DMS53 treated with DMSO at 0.1 percent for 48 hours (cell line): Measurements from ENCODE around the gene DRICH1.
"Not testable (repeated sequence)": the region's sequence is repeated elsewhere in the genome, so short reads cannot be mapped to it uniquely, and the experiment has no call there.

Experiments used
- DNase-seq: peaks from one replicate; lab custom pipeline; 2025; ENCODE audit not compliant: unreplicated experiment; lab: John Stamatoyannopoulos, UW

DRICH1 gene

GRCh38 chr22:23603266-23603665, 28.9 kb downstream of the DRICH1 start:
- DNase-seq = no peak

- no peak for DNase-seq
Measured at GRCh38 chr22:23598805-23599518, 33.2 kb downstream of the DRICH1 start.

- not testable (repeated sequence) for DNase-seq
Measured at GRCh38 chr22:23597576-23598268, 34.4 kb downstream of the DRICH1 start.

- DNase-seq = not testable (repeated sequence)
Measured at GRCh38 chr22:23595904-23596303, 36.2 kb downstream of the DRICH1 start.

GRCh38 chr22:23591846-23592245, 40.3 kb downstream of the DRICH1 start:
- DNase-seq = no peak

- no peak for DNase-seq
Measured at GRCh38 chr22:23591201-23591791, 40.8 kb downstream of the DRICH1 start.

- no peak for DNase-seq
Measured at GRCh38 chr22:23583836-23584235, 48.3 kb downstream of the DRICH1 start.

GRCh38 chr22:23583153-23583552, 49.0 kb downstream of the DRICH1 start:
- no peak for DNase-seq

- no peak for DNase-seq
Measured at GRCh38 chr22:23581260-23581650, 50.9 kb downstream of the DRICH1 start.

GRCh38 chr22:23580576-23581259, 51.4 kb downstream of the DRICH1 start:
- no peak for DNase-seq

GRCh38 chr22:23579870-23580575, 52.1 kb downstream of the DRICH1 start, which contains the start of gene IGLL1:
IGLL1 (minus strand) TSS chr22:23580290; CDS start chr22:23580190, 100 bp downstream.
- DNase-seq = no peak

GRCh38 chr22:23579280-23579679, 52.8 kb downstream of the DRICH1 start:
- DNase-seq = no peak

GRCh38 chr22:23578306-23578705, 53.8 kb downstream of the DRICH1 start:
- no peak for DNase-seq

- no peak for DNase-seq
Measured at GRCh38 chr22:23576681-23577080, 55.4 kb downstream of the DRICH1 start.

- no peak for DNase-seq
Measured at GRCh38 chr22:23575601-23576000, 56.5 kb downstream of the DRICH1 start.

GRCh38 chr22:23574877-23575276, 57.2 kb downstream of the DRICH1 start:
- no peak for DNase-seq

- DNase-seq = no peak
Measured at GRCh38 chr22:23574371-23574811, 57.7 kb downstream of the DRICH1 start.

- DNase-seq = not testable (repeated sequence)
Measured at GRCh38 chr22:23573701-23574235, 58.4 kb downstream of the DRICH1 start.

GRCh38 chr22:23573106-23573505, 59.0 kb downstream of the DRICH1 start:
- DNase-seq = not testable (repeated sequence)

GRCh38 chr22:23571486-23571885, 60.6 kb downstream of the DRICH1 start:
- DNase-seq = no peak
